IMR-90 (cell line): ENCODE data around the gene ASXL2. TPM values are rescaled to one million over a fixed set of nuclear protein-coding genes. Genes with fewer than 3 reads are reported as not detected.

Source experiments
- ATAC-seq: fragments of 200-7000 bp; cut with Tn5 transposase; 2 replicates; pipeline ENCODE4 v1.9.1; 2020; ENCODE audit warnings: low read depth, mild to moderate bottlenecking, moderate library complexity
- BruUV-seq: library from RNA; stranded (reverse); fragments of 400-500 nt; replicated peaks from 2 replicates; lab custom pipeline; 2021; lab: Mats Ljungman, UMichigan
- CTCF ChIA-PET: fragments of 300-600 bp; formaldehyde crosslinking; extraction: SDS; loops from one replicate; lab custom pipeline; 2021; ENCODE audit warnings: antibody characterized with exemption; lab: Yijun Ruan, JAX
- POLR2A ChIA-PET: fragments of 300-600 bp; sonication (Branson Sonifier 250); formaldehyde crosslinking; loops from one replicate; lab custom pipeline; 2022; ENCODE audit warnings: antibody characterized with exemption; ENCODE audit not compliant: unreplicated experiment; lab: Charles Lee
- DNase-seq: peaks from one replicate; pipeline ENCODE4 v3.0.0; 2013
- H2AFZ ChIP-seq: replicated peaks from 2 replicates; pipeline ENCODE3; 2013; ENCODE audit warnings: low read length, mild to moderate bottlenecking; ENCODE audit not compliant: poor library complexity
- H2AK5ac ChIP-seq: 2 replicates; pipeline ENCODE4 v1.6.1; 2013; ENCODE audit warnings: low read depth, low read length, inconsistent platforms
- H2AK9ac ChIP-seq: replicated peaks from 2 replicates; pipeline ENCODE3; 2013; ENCODE audit warnings: mild to moderate bottlenecking, low read depth, low read length, moderate library complexity; ENCODE audit not compliant: poor library complexity
- H2BK120ac ChIP-seq: 2 replicates; pipeline ENCODE4 v1.6.1; 2013; ENCODE audit warnings: low read depth, low read length, inconsistent platforms
- H2BK15ac ChIP-seq: 3 replicates; pipeline ENCODE4 v1.6.1; 2013; ENCODE audit warnings: low read depth, low read length, inconsistent platforms
- H2BK20ac ChIP-seq: 2 replicates; pipeline ENCODE4 v1.6.1; 2013; ENCODE audit warnings: low read depth, mild to moderate bottlenecking, inconsistent platforms, low read length, moderate library complexity
- H2BK5ac ChIP-seq: 2 replicates; pipeline ENCODE4 v1.6.1; 2013; ENCODE audit warnings: mild to moderate bottlenecking, low read depth, low read length, inconsistent platforms; ENCODE audit not compliant: poor library complexity, severe bottlenecking
- H3K14ac ChIP-seq: replicated peaks from 2 replicates; pipeline ENCODE4 v1.6.1; 2013; ENCODE audit warnings: low read depth, low read length, inconsistent platforms
- H3K18ac ChIP-seq: 2 replicates; pipeline ENCODE4 v1.6.1; 2013; ENCODE audit warnings: low read depth, low read length, control low read depth
- H3K23ac ChIP-seq: 2 replicates; pipeline ENCODE4 v1.6.1; 2013; ENCODE audit warnings: low read depth, low read length, inconsistent platforms
- H3K27ac ChIP-seq: 2 replicates; pipeline ENCODE4 v1.5.1; 2013; ENCODE audit warnings: mild to moderate bottlenecking, control low read depth, low read length; ENCODE audit not compliant: insufficient read depth
- H3K27me3 ChIP-seq: 2 replicates; pipeline ENCODE4 v1.6.1; 2013; ENCODE audit warnings: low read length; ENCODE audit not compliant: control insufficient read depth, insufficient read depth
- H3K36me3 ChIP-seq: 2 replicates; pipeline ENCODE4 v1.6.1; 2013; ENCODE audit warnings: low read length, mixed read lengths; ENCODE audit not compliant: control insufficient read depth, insufficient read depth
- H3K4ac ChIP-seq: 2 replicates; pipeline ENCODE4 v1.6.1; 2013; ENCODE audit warnings: low read depth, low read length, inconsistent platforms
- H3K4me1 ChIP-seq: 2 replicates; pipeline ENCODE4 v1.6.1; 2013; ENCODE audit warnings: low read length, mixed read lengths; ENCODE audit not compliant: control insufficient read depth, insufficient read depth
- H3K4me2 ChIP-seq: 2 replicates; pipeline ENCODE4 v1.6.1; 2013; ENCODE audit warnings: low read depth, mild to moderate bottlenecking, control low read depth, low read length, moderate library complexity
- H3K4me3 ChIP-seq: 2 replicates; pipeline ENCODE4 v1.5.1; 2013; ENCODE audit warnings: low read depth, mild to moderate bottlenecking, control low read depth, low read length, moderate library complexity; ENCODE audit not compliant: insufficient read depth
- H3K56ac ChIP-seq: 2 replicates; pipeline ENCODE4 v1.6.1; 2013; ENCODE audit warnings: low read length, inconsistent platforms; ENCODE audit not compliant: insufficient read depth; ENCODE audit errors: extremely low read depth
- H3K79me1 ChIP-seq, 2 experiments: 2 replicates each; pipeline ENCODE4 v1.6.1; 2013; ENCODE audit warnings: low read length in 2 of 2, inconsistent platforms in 1 of 2, low read depth in 1 of 2
- H3K9ac ChIP-seq: 2 replicates; pipeline ENCODE4 v1.6.1; 2013; ENCODE audit warnings: low read depth, low read length, control low read depth
- H3K9me1 ChIP-seq: 2 replicates; pipeline ENCODE4 v1.6.1; 2013; ENCODE audit warnings: low read length, inconsistent platforms; ENCODE audit not compliant: insufficient read depth
- H3K9me3 ChIP-seq: 2 replicates; pipeline ENCODE4 v1.6.1; 2013; ENCODE audit warnings: low read length; ENCODE audit not compliant: control insufficient read depth, insufficient read depth
- H4K20me1 ChIP-seq: 2 replicates; pipeline ENCODE4 v1.6.1; 2013; ENCODE audit warnings: low read length, inconsistent platforms; ENCODE audit not compliant: insufficient read depth
- H4K5ac ChIP-seq: 2 replicates; pipeline ENCODE4 v1.6.1; 2013; ENCODE audit warnings: mild to moderate bottlenecking, low read depth, low read length, control low read depth
- H4K8ac ChIP-seq, 2 experiments: 2 replicates each; pipeline ENCODE4 v1.6.1; 2013; ENCODE audit warnings: low read depth in 2 of 2, low read length in 2 of 2, control low read depth in 1 of 2, inconsistent platforms in 1 of 2
- H4K91ac ChIP-seq: 2 replicates; pipeline ENCODE4 v1.6.1; 2013; ENCODE audit warnings: low read depth, low read length, inconsistent platforms; ENCODE audit not compliant: insufficient read depth
- BHLHE40 ChIP-seq: fragments of 150-350 bp; IDR thresholded peaks from 2 replicates; pipeline ENCODE4 v1.6.1; 2016; ENCODE audit warnings: mild to moderate bottlenecking, low read depth, low read length
- CEBPB ChIP-seq: IDR thresholded peaks from 2 replicates; pipeline ENCODE4 v1.6.1; 2012; ENCODE audit warnings: low read depth, low read length, improper control_type of control experiment
- CHD1 ChIP-seq: IDR thresholded peaks from 2 replicates; pipeline ENCODE4 v1.6.1; 2012; ENCODE audit warnings: low read depth, low read length, improper control_type of control experiment
- CTCF ChIP-seq: conservative IDR thresholded peaks from 2 replicates; pipeline ENCODE4 v1.5.1; 2012; ENCODE audit warnings: mild to moderate bottlenecking, low read depth, low read length, improper control_type of control experiment
- ELK1 ChIP-seq: fragments of 150-350 bp; IDR thresholded peaks from 2 replicates; pipeline ENCODE4 v1.6.1; 2016; ENCODE audit warnings: low read depth, mild to moderate bottlenecking, low read length, moderate library complexity, borderline replicate concordance
- FOS ChIP-seq: fragments of 150-350 bp; IDR thresholded peaks from 2 replicates; pipeline ENCODE4 v1.6.1; 2016; ENCODE audit warnings: low read depth, low read length
- MAFK ChIP-seq: IDR thresholded peaks from 2 replicates; pipeline ENCODE4 v1.6.1; 2012; ENCODE audit warnings: low read depth, low read length, improper control_type of control experiment
- MAZ ChIP-seq: IDR thresholded peaks from 2 replicates; pipeline ENCODE4 v1.6.1; 2012; ENCODE audit warnings: low read depth, mild to moderate bottlenecking, low read length, improper control_type of control experiment, moderate library complexity, borderline replicate concordance
- MXI1 ChIP-seq: IDR thresholded peaks from 2 replicates; pipeline ENCODE4 v1.6.1; 2012; ENCODE audit warnings: low read depth, mild to moderate bottlenecking, low read length, moderate library complexity, borderline replicate concordance
- NFE2L2 ChIP-seq: fragments of 150-350 bp; IDR thresholded peaks from 2 replicates; pipeline ENCODE4 v1.6.1; 2016; ENCODE audit warnings: low read depth, mild to moderate bottlenecking, low read length
- POLR2A ChIP-seq: IDR thresholded peaks from 2 replicates; pipeline ENCODE4 v1.6.1; 2012; ENCODE audit warnings: mild to moderate bottlenecking, low read depth, low read length
- RAD21 ChIP-seq: IDR thresholded peaks from 2 replicates; pipeline ENCODE4 v1.6.1; 2012; ENCODE audit warnings: low read length, improper control_type of control experiment
- RCOR1 ChIP-seq: IDR thresholded peaks from 2 replicates; pipeline ENCODE4 v1.6.1; 2012; ENCODE audit warnings: mild to moderate bottlenecking, low read length, improper control_type of control experiment; ENCODE audit not compliant: insufficient replicate concordance
- RFX5 ChIP-seq: IDR thresholded peaks from 2 replicates; pipeline ENCODE4 v1.8.0; 2012; ENCODE audit warnings: low read depth, mild to moderate bottlenecking, low read length, moderate library complexity
- SMC3 ChIP-seq: fragments of 150-350 bp; IDR thresholded peaks from 2 replicates; pipeline ENCODE4 v1.6.1; 2016; ENCODE audit warnings: low read depth, mild to moderate bottlenecking, antibody characterized with exemption, low read length, moderate library complexity
- WGBS, 2 experiments: methylation state at CpG; one replicate each; pipeline versions ENCODE4 v1.1.5 to v1.1.7; 2013; ENCODE audit warnings: missing lambda C conversion rate in 2 of 2; ENCODE audit not compliant: insufficient read length in 1 of 2; ENCODE audit errors: extremely low coverage in 2 of 2; 5-methylcytosine and 5-hydroxymethylcytosine counted together
- dilution Hi-C: fragments of 300-500 bp; cut with HindIII; formaldehyde crosslinking; loops from one replicate; pipeline ENCODE4 v1.14.3; 2018; ENCODE audit warnings: low sequenced_read_pairs; ENCODE audit not compliant: unreplicated experiment
- in situ Hi-C: fragments of 300-500 bp; cut with MboI; formaldehyde crosslinking; loops from 3 replicates; pipeline ENCODE4 v1.14.3; 2019; ENCODE audit warnings: low sequenced_read_pairs, inconsistent platforms, mixed read lengths
- intact Hi-C: fragments of 100-400 bp; cut with micrococcal nuclease; formaldehyde crosslinking; loops from 2 replicates; pipeline ENCODE4 v1.10.0; 2022
- polyA plus RNA-seq, 3 experiments: library from polyadenylated mRNA; depleted of rRNA; stranded (reverse); fragments of >200 nt; gene quantifications; 2 replicates each; pipeline ENCODE4 v1.2.3, GENCODE V29; 2012; ENCODE audit warnings: low replicate concordance in 1 of 3
- total RNA-seq: library from RNA; depleted of rRNA; stranded (reverse); fragments of >200 nt; gene quantifications from 2 replicates; pipeline ENCODE4 v1.2.3, GENCODE V29; 2012
- TF ChIP-seq, protein P1 (sequence below): fragments of 150-350 bp; IDR thresholded peaks from 2 replicates; pipeline ENCODE4 v1.6.1; 2017; ENCODE audit warnings: mild to moderate bottlenecking, antibody characterized with exemption, low read length, low read depth

The ASXL2 gene
- total and polyA plus RNA-seq, 2 of the 4 experiments (the other 2 are of a cell fraction), result 5.3 to 8.1 TPM

DNA sequence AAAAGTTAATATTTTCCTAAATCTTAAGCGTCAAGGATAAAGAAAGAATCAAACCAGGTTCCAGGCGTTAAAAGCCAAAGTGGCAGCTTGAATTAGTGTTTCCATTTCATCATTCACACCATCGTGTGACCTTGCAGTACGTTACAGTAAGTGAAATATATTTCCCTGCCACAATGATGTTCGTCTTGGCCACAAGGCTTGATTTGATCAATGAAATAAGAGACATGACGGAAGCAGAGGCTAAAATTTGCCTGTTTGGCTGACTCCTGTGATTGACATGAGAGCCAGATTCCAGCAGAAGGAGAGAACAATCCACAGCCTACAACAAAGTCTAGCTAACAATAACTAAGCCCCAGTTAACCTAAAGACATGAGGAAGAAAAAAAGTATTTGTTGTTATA lies 62.0 kb downstream of the ASXL2 start:
- H3K9me1 ChIP-seq, result 0 out of 2 replicates have a peak, but pooled peaks cover 3% of the 10 kb centered on the region
- no peak overlapping the region for H2BK5ac ChIP-seq
- H3K23ac ChIP-seq, result peak overlapping the region; percentile 59; the same call in 1 of the 2 replicates
- in situ Hi-C loops, result no loop called here
- H3K56ac ChIP-seq, result no peak overlapping the region
- no peak overlapping the region for H3K4me2 ChIP-seq
- CTCF ChIA-PET, result interaction anchor here (1.2 kb wide), 1 partner anchor 26 kb away, joined by 6 read pairs; no protein-coding TSS in a partner anchor
- no peak overlapping the region for H2AK9ac ChIP-seq
- intact Hi-C loops, result no loop called here
- H3K79me1 ChIP-seq, result peaks cover 17 to 42% of the 10 kb centered on the region in 2 experiments; a peak in 3 of 4 replicates
- no peak overlapping the region for H2BK15ac ChIP-seq
- TF ChIP-seq POLR2A, result no peak
- TF ChIP-seq CTCF, result no peak
- TF ChIP-seq MAZ, result no peak
- no peak for TF ChIP-seq MXI1
- no peak for TF ChIP-seq BHLHE40
- TF ChIP-seq CEBPB, result no peak
- TF ChIP-seq RCOR1, result no peak
- TF ChIP-seq RFX5, result no peak
- no peak for TF ChIP-seq FOS
- no peak for TF ChIP-seq CHD1
- TF ChIP-seq MAFK, result no peak
- TF ChIP-seq, protein P1, sequence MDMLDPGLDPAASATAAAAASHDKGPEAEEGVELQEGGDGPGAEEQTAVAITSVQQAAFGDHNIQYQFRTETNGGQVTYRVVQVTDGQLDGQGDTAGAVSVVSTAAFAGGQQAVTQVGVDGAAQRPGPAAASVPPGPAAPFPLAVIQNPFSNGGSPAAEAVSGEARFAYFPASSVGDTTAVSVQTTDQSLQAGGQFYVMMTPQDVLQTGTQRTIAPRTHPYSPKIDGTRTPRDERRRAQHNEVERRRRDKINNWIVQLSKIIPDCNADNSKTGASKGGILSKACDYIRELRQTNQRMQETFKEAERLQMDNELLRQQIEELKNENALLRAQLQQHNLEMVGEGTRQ, result no peak
- no peak for TF ChIP-seq RAD21
- no peak for TF ChIP-seq NFE2L2
- TF ChIP-seq ELK1, result no peak
- TF ChIP-seq SMC3, result no peak
- H2AFZ ChIP-seq, result no peak overlapping the region
- H3K4me3 ChIP-seq, result no peak overlapping the region
- no peaks in the 10 kb centered on the region for H3K27me3 ChIP-seq
- peak overlapping the region; percentile 35; the same call in 1 of the 2 replicates for H2AK5ac ChIP-seq
- H4K5ac ChIP-seq, result no peak overlapping the region
- H3K27ac ChIP-seq, result no peak overlapping the region; the same call in 1 of the 2 replicates
- H3K36me3 ChIP-seq, result no peaks in the 10 kb centered on the region
- H3K9ac ChIP-seq, result no peak overlapping the region
- no peak overlapping the region for H2BK120ac ChIP-seq
- POLR2A ChIA-PET, result no interaction called here
- DNase-seq, result no peak
- dilution Hi-C loops, result no loop called here
- ATAC-seq, result no peak
- peak overlapping the region; percentile 37; the same call in 1 of the 2 replicates for H3K14ac ChIP-seq
- H3K18ac ChIP-seq, result no peak overlapping the region
- H4K20me1 ChIP-seq, result peaks cover 13% of the 10 kb centered on the region; the same call in 1 of the 2 replicates
- peak overlapping the region; percentile 7; the same call in 1 of the 2 replicates for H3K4ac ChIP-seq
- H2BK20ac ChIP-seq, result no peak overlapping the region
- H4K91ac ChIP-seq, result no peak overlapping the region
- no peaks in the 10 kb centered on the region for H3K9me3 ChIP-seq
- BruUV-seq, result no TSS peak
- no peak overlapping the region for H4K8ac ChIP-seq
- WGBS, 2 experiments, result 100% methylated on average over 1 of the region's 6 CpGs; no CpG with 5 or more reads in 1 of the 2 experiments
- H3K4me1 ChIP-seq, result peaks cover 3% of the 10 kb centered on the region; the same call in 1 of the 2 replicates
